Occipital lobe (tissue), 2 donors: Measurements from ENCODE around the gene SEMA4D. TPM values are rescaled to one million over a fixed set of nuclear protein-coding genes. Genes with fewer than 3 reads are reported as not detected.
"Not testable (repeated sequence)": the region's sequence is repeated elsewhere in the genome, so short reads cannot be mapped to it uniquely, and the experiment has no call there.

Source experiments
- DNase-seq: peaks from one replicate; lab custom pipeline; 2025; lab: John Stamatoyannopoulos, UW
- total RNA-seq: library from RNA; depleted of rRNA; stranded (reverse); fragments of >200 nt; gene quantifications from one replicate; pipeline ENCODE4 v1.2.3, GENCODE V29; 2014

Gene SEMA4D
- total RNA-seq, 1 donor from 2014 or later = 12.0 TPM

DNA sequence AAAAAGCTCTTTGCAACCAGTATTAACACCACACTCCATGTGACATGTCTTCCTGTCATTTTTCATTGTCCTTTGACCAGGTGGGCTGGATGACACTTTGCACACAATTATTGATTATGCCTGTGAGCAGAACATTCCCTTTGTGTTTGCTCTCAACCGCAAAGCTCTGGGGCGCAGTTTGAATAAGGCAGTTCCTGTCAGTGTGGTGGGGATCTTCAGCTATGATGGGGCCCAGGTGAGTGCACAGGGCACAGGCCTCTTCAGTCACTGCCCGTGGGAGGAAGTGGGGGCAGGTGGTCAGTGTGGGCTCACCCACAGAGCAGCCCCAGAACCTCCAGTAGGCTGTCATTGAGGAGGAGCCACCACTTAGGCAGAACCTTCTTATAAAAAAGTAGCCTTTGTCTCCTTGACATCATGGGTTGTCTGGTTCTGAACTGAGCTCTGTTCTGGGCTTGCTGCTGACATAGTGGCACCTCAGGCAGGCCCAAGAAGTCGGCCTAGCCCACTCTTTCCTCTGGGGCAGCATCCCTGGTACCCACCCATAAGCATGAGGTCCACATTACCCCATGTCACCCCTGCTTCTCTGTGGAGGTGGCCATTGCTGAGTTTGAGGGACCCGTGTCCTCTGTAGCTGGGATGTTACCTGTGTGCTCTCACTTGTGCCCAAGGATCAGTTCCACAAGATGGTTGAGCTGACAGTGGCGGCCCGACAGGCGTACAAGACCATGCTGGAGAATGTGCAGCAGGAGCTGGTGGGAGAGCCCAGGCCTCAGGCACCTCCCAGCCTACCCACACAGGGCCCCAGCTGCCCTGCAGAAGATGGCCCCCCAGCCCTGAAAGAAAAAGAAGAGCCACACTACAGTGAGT lies 140.3 kb downstream of the SEMA4D start:
- no peak for DNase-seq

DNA sequence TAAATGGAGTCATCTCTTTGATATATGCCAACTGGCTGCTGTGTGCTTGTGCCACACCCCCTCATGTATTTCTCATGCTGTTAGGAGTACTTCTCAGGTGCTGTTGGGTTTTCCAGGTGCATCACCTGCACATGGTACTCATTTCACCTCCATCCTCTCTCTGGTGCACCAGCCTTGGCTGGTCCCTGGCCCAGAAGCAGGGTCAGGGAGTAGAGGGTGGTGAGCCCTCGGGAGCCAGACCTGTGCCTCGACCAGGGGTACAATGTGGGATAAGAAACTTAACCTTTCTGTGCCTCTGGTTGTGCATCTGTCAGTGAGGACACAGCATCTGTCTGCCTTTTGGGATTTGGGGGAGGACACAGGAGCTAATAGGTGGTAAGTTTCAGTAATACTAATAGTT lies 141.1 kb downstream of the SEMA4D start:
- no peak for DNase-seq

DNA sequence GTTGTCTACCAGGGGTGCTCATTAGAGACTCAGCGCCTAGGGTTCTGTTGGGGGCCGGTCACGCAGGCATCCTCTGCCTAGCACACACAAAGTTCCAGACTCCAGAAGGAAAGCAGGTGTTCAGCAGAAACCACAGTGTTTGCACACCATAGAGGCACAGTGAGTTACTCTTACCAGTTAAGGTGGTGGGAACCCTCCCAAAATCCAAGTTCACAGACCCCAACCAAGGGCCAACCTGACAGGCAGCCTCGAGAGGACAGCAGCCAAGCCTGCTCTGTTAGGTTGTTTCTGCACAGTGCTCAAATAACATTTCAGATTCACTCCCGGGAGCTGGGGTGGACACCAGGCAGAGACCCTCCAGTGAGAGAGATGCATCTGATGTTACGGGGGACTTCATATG lies 143.4 kb downstream of the SEMA4D start:
- DNase-seq = no peak

DNA sequence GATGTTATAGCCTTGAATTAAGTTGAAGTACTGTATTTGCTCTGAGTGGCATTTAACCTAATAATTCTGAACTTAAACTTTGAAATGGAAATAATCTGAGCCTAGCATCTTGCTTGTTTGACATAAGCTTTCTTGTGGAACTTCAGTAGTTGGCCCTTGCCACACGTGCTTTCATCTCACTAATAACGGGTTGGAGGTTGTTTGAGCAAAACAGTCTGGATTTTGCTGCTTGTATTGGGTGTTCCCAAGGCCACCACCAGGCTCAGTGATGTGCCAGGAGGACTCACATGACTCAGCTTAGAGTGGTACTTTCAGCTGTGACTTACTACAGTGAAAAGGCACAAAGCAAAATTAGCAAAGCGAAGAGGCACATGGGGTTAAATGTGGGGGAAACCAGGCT lies 143.9 kb downstream of the SEMA4D start:
- no peak for DNase-seq

DNA sequence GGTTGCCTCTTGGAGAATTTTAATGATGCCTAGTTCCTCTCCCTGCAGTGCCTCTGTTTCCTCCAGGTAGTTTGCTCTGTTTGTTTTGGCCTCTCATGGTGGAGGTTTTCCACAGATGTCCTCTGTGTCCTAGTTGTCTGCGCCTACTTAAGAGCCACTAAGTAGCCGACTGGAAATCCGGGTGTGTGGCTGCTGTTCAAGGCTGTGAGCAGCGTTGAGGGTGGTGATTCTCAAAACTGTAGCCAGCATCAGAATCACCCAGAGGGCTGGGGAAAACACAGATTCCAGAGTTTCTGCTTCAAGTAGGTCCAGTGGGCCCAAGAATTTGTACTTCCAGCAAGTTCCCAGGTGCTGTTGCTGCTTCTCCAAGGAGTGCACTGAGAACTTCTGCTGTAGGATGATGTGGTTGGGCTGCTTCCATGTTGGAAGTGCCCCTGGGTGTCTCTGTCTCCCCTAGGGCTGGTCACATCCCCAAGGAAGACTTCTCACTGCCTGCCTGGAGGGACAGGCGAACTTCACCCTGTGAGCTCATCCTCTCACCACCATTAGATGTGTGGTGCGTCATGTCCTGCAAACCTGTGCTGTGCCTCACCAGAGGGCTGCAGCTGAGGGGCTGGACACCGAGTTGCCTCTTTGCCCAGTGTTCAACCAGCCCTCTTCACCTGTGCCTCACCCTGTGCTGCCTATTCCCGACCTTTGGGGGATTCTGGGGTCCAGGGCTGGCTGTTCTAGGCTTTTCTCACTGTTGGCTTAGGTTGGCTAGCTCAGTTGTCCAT lies 144.9 kb downstream of the SEMA4D start:
- no peak for DNase-seq

DNA sequence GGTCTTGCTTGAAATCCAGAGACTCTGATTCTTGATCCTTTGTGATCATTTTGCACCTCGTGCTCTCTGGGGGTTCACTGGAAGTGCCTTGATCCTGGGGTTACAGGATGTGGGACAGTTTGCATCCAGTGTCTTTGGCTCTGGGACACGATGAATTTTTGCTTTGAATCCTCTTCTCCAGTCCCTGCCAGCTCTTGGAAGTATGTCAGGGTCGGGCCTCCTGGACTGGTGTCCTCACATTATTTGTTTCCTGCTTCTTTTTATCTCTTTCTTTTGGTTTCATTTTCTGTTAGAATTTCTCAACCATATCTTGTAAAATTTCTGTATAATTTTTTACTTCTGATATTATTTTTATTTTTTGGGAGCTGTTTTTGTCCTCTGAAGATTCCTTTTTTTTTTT lies 145.5 kb downstream of the SEMA4D start:
- DNase-seq = no peak

DNA sequence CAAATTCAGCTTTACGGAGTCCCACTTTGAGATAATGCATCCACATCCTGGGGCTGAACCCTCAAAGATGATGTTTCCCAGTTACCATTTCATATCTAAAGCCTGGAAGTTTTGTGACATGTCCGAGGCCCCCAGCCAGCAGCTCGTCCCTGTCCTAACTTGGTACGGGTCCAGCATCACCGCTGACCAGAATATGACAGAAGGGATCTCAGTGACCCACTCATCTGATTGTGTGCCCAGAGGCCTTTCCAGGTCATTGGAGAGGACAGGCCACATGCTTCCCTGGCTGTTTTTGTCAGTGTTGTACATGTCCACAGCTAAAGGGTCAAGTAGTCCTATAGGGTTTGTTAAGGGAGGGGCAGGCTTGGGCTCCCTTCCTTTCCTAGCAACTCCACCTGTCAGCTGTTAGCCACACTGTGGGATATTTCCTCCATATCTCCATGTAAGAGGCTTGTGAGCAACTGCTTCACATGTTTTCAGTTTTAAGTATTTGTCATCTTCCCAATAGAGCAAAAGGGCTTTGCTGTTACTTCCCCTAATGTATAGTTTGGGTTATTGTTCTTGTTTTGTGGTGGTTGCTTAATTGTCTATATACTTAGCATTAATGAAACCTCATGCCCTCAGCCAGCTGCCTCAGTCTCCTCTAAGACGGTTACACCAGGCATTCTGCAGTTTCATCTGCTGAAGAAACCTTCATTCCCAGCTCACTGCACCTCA lies 146.2 kb downstream of the SEMA4D start:
- no peak for DNase-seq

DNA sequence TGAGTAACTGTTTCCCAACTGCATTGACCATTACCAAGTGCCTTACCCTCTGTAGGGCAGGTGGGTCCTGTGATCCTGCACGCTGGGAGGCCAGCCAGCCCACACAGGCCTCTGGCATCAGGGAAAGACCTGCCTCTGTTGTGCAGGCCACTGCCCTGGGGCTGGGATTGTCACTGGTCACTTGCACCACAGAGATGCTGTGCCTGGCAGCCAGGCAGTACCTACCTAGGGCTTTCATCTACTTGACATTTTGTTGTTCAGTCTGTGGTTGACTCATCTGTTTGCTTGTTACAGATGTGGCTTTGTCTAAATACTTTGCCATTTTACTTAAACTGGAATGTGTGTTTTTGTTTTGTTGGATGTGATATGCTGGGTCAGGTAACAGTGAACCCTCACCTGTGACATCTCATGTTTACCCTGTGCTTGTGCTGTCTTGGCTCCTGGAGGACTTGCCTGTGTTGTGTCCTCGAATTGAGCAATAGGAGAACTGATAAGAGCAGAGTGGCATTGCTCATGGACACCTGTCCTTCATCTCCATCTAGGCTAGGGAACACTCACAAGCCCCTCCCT lies 146.8 kb downstream of the SEMA4D start:
- DNase-seq = no peak

DNA sequence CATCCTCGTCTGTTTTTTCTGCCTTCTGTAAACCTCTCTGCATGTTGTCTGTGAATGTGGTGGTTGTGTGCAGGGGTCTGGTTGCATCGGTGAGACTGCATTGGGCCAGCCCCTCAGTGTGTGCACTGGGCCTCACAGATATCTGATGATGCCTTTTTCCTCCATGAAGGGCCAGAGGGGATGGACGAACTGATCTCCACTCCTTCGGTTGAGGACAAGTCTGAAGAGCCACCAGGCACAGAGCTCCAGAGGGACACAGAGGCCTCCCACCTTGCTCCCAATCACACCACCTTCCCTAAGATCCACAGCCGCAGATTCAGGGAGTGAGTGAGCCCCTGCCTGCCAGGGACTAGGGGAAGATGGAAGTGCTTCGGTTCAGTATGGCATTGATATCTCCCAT lies 148.3 kb downstream of the SEMA4D start:
- DNase-seq = no peak

DNA sequence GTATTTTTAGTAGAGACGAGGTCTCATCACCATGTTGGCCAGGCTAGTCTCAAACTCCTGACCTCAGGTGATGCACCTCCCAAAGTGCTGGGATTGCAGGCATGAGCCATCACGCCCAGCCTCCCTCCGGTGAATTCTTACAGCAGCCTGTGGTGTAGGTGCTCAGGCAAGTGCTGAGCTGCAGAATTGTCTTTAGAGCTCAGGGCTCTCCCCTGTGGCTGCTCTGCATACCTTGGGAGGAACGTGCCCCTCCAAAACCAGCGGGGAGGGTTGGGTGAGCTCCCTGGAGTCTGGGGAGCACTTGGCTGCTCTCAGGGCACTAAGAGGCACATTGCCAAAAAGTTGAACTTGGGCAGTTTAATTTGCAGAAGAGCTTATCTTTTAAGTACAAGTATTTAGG lies 150.3 kb downstream of the SEMA4D start:
- no peak for DNase-seq

DNA sequence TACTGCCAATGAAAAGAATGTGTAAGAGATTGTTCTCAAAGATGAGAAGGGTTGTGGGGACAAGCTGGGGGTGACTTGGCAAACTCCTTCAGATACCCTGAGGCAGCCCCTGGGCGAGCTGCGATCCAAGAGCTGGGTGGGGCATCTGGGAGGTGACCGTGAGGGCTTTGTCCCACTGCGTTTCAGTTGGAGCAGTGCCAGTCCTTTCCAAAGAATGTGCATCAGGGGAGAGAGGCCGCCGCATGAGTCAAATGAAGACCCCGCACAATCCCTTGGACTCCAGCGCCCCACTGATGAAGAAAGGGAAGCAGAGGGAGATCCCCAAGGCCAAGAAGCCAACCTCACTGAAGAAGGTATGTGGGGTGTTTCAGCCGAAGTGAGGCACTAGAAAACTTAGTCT lies 151.2 kb downstream of the SEMA4D start:
- DNase-seq = no peak

DNA sequence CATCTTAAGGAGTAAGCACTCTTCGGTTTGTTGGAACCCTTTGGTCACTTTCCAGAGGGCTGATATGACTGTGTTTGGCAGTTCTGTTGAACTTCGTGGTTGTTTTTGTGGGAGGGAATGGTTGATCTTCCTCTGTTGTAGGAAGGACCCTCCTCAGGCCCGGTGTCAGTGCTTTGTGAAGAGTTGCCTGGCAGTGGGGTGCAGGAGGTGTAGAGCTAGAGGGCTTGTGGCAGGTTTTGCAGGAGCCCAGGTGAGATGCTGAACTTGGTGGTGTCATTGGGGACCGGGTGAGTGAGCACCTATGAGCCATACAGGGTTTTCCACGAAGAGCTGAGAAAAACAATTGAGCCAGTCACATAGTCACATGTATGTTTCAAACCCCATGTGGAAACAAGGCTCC lies 152.4 kb downstream of the SEMA4D start:
- no peak for DNase-seq

DNA sequence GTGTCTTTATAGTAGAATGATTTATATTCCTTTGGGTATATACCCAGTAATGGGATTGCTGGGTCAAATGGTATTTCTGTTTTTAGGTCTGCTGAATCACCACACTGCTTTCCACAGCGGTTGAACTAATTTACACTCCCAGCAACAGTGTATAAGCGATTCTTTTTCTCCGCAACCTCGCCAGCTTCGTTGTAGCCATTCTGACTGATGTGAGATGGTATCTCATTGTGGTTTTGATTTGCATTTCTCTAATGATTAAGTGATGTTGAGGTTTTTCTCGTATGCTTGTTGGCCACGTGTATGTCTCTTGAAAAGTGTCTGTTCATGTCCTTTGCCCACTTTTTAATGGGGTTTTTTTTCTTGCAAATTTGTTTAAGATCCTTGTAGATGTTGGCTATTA lies 154.1 kb downstream of the SEMA4D start:
- not testable (repeated sequence) for DNase-seq

DNA sequence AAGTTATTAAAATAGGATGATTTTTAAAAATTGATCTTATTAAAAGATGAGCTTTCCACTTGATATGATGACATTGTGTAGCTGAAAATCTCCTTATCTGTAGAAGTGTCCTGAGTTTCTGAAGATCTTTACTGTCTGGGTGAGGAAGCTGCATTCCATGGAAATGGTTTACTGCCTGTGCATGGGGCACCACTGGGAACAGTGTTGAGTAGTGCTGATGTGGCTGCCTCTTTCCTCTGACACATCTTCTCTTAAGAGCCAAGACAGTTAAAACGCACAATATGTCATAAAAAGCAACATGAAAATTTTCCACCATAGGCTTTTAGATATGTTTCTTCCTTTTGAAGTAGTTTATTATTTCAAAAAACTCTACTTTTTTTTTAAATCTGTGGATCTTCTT lies 155.0 kb downstream of the SEMA4D start:
- no peak for DNase-seq

DNA sequence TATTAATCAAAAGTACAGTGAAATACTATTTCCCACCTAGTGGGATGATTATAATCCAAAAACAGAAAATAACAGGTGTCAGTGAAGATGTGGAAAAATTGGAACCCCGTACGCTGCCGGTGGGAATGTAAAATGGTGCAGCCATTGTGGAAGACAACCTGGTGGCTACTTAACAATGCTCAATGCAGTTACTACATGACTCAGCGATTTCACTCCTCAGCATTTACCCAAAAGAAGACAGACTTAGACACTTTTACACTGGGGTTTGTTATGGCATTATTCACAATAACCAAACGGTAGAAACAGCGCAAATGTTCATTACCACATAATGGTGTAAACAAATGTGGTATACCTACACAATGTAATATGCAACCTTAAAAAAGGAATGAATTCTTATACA lies 155.7 kb downstream of the SEMA4D start:
- no peak for DNase-seq

DNA sequence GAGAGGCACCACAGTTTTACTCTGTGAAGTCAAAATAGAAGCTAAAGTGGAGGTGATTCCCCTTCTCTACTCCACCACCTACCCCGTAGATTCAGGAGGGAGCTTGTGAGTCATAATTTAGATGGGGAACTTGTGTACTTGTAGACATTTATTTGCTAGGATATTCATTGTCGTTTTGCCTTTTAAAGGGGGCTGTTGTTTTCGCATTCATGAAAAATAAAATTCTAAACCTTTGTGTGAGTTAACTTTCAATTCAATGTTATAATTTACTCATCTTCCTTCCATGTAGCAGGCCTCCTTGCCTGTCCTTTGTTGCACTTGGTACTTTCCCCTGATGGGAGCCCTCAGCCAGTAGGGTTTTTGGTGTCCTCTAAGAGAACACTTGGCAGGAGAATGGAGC lies 157.6 kb downstream of the SEMA4D start:
- no peak for DNase-seq

DNA sequence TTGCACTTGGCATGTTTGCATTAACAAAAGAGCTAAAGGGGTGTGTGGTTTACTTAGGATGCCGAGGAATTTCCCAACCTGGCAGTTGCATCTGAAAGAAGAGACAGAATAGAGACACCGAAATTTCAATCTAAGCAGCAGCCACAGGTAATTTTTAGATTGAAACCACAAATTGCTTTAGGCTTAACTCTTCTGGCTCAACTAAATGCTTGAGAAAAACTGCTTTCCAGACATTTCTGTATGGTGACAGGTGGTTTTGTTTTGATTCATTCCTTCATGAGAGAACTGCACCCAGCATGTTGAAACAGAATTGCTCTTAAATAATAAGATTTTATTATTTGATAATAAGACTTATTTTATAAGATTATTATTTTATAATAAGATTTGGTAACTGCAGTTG lies 158.1 kb downstream of the SEMA4D start:
- no peak for DNase-seq

DNA sequence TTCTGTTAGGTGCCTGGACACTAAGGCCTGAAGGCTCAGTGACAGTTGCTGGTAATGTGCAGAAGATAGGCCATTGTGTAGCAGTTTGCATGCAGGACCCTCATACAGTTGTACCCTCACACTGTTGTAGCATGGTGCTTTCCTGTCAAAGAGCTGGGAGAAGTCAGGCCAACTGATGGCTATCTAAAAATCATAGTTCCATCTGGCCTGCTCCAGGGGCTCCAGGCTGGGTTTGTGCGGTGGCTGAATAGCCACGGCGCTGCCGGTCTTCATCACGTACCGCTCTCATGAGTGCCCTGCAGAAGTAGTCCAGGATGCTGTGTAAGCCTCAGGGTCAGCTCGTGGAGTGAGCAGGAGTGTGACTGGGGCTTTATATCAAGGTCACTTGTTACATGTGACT lies 167.4 kb downstream of the SEMA4D start:
- no peak for DNase-seq

DNA sequence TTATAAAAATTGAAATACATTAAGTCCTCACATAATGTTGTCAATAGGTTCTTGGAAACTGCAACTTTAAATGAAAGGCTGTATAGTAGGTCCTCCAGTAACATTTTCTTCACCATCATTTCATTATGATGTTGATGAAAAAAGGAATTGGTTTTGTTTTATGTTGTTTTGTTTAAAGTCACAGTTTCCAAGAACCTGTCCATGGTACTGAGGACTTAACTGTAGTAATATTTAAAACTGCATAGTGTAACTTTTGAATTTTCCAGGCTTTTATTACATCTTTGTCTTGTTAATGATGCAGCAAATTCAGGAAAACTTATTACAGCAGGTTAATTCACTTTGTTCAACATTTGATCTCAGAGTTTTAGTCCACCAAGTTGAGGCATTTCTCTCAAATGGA lies 168.0 kb downstream of the SEMA4D start:
- DNase-seq = no peak

DNA sequence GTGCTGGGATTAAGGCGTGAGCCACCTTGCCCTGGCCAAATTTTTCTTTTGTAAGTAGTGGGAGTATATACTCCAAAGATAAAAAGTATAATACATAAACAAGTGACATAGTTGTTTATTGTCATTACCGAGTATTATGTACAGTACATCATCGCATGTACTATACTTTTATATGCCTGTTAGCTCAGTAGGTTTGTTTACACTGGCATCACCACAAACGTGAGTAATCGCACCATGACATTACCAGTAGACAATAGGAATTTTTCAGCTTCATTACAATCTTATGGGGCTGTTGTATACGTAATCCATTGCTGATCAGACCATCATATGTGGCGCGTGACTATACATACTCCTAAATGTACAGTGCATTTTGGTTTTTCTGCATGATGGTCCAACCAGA lies 169.8 kb downstream of the SEMA4D start:
- DNase-seq = no peak

DNA sequence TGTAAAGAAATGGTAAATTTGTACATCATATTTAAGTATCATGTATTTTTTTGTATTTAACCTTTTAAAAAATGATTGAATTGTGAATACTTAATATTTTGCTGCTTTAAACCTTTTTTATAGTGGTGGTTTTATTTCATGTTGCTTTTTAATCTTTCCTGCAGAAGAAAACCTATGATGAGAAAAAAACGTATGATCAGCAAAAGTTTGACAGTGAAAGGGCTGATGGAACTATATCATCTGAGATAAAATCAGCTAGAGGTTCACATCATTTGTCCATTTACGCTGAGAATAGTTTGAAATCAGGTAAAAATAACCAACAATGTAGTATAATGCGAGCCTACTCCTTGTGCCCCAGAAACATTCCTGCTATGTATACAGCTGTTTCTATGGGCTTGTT lies 172.2 kb downstream of the SEMA4D start:
- DNase-seq = no peak

DNA sequence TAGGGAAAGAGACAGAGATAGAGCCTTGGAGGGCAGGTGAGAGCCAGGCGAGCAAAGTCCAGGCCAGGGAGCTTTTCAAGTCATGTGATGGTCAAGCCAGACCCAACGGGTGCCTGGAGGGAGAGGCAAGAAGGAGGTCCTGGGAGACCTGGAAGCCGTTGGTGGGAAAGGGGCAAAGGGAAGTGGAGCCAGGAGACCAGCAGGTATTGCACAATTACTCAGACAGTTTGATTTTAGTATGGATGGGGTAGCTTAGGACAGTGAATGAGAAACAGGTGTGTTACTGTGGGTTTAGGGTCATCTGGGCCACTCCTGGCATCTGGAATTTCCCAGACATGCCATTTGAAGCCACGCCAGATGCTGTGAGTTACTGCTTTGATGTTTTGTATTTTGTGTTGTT lies 174.5 kb downstream of the SEMA4D start:
- DNase-seq = no peak
